Keratinocyte (primary cell): ENCODE results near the gene NCCRP1. TPM values are rescaled to one million over a fixed set of nuclear protein-coding genes. Genes with fewer than 3 reads are reported as not detected.
A peak's percentile ranks its signal among the peaks of the same experiment; 100 is the strongest.
"Not testable (repeated sequence)": the region's sequence is repeated elsewhere in the genome, so short reads cannot be mapped to it uniquely, and the experiment has no call there.

Source experiments
- DNase-seq: peaks from one replicate; pipeline ENCODE4 v3.0.0-alpha.2; 2011; ENCODE audit warnings: low read depth, missing footprints, low spot score
- FAIRE-seq: peaks from 2 replicates; lab custom pipeline; 2011; peaks lifted over from hg19 to GRCh38; lab: Jason Lieb, UNC
- H2AFZ ChIP-seq: 2 replicates; pipeline ENCODE4 v1.6.0; 2012; ENCODE audit warnings: low read length, control low read depth, inconsistent platforms; ENCODE audit not compliant: control insufficient read depth
- H3K27ac ChIP-seq: 2 replicates; pipeline ENCODE4 v1.5.1; 2011; ENCODE audit warnings: low read length; ENCODE audit not compliant: control insufficient read depth, insufficient read depth
- H3K27me3 ChIP-seq: 3 replicates; pipeline ENCODE4 v1.6.0; 2011; ENCODE audit warnings: low read length; ENCODE audit not compliant: control insufficient read depth, insufficient read depth; ENCODE audit errors: extremely low read depth
- H3K36me3 ChIP-seq, 2 experiments: 2 replicates in 1 of 2; 3 replicates in 1 of 2; pipeline ENCODE4 v1.5.1; 2011; ENCODE audit warnings: low read length in 2 of 2, mild to moderate bottlenecking in 1 of 2; ENCODE audit not compliant: control insufficient read depth in 2 of 2, insufficient read depth in 2 of 2; ENCODE audit errors: extremely low read depth in 1 of 2
- H3K4me1 ChIP-seq: 3 replicates; pipeline ENCODE4 v1.5.1; 2011; ENCODE audit warnings: low read length; ENCODE audit not compliant: control insufficient read depth, insufficient read depth; ENCODE audit errors: extremely low read depth
- H3K4me2 ChIP-seq: 3 replicates; pipeline ENCODE4 v1.6.0; 2011; ENCODE audit warnings: low read depth, low read length; ENCODE audit not compliant: control insufficient read depth, insufficient read depth; ENCODE audit errors: extremely low read depth
- H3K4me3 ChIP-seq, 3 experiments: fragments of 200-600 bp in 1 of 3; sonication (generic) in 1 of 3; 2 replicates in 2 of 3; 3 replicates in 1 of 3; pipeline ENCODE4 v1.5.1; 2011 to 2016; ENCODE audit warnings: low read length in 3 of 3, mild to moderate bottlenecking in 3 of 3, control low read depth in 2 of 3, inconsistent platforms in 1 of 3, low read depth in 1 of 3, mixed read lengths in 1 of 3, mixed run types in 1 of 3, moderate library complexity in 1 of 3; ENCODE audit not compliant: control insufficient read depth in 2 of 3, insufficient read depth in 2 of 3; ENCODE audit errors: extremely low read depth in 1 of 3
- H3K79me2 ChIP-seq: 2 replicates; pipeline ENCODE4 v1.6.0; 2012; ENCODE audit warnings: low read length; ENCODE audit not compliant: control insufficient read depth, insufficient read depth
- H3K9ac ChIP-seq: 3 replicates; pipeline ENCODE4 v1.6.0; 2011; ENCODE audit warnings: low read length; ENCODE audit not compliant: control insufficient read depth, insufficient read depth; ENCODE audit errors: extremely low read depth
- H3K9me1 ChIP-seq: 3 replicates; pipeline ENCODE4 v1.6.0; 2011; ENCODE audit warnings: low read length; ENCODE audit not compliant: control insufficient read depth, insufficient read depth; ENCODE audit errors: extremely low read depth
- H3K9me3 ChIP-seq: 2 replicates; pipeline ENCODE4 v1.5.1; 2012; ENCODE audit warnings: low read depth, low read length; ENCODE audit not compliant: control insufficient read depth
- H4K20me1 ChIP-seq: 3 replicates; pipeline ENCODE4 v1.6.0; 2011; ENCODE audit warnings: low read length; ENCODE audit not compliant: control insufficient read depth, insufficient read depth; ENCODE audit errors: extremely low read depth
- CTCF ChIP-seq, 3 experiments: IDR thresholded peaks in 1 of 3; conservative IDR thresholded peaks in 1 of 3; optimal IDR thresholded peaks in 1 of 3; 2 replicates in 2 of 3; 3 replicates in 1 of 3; pipeline versions ENCODE3 to v1.5.1; 2011; ENCODE audit warnings: low read length in 3 of 3, mild to moderate bottlenecking in 3 of 3, moderate library complexity in 2 of 3, control low read depth in 1 of 3, inconsistent platforms in 1 of 3; ENCODE audit not compliant: insufficient read depth in 2 of 3; ENCODE audit errors: extremely low read depth in 1 of 3
- EZH2 ChIP-seq: IDR thresholded peaks from one replicate; pipeline ENCODE4 v1.6.1; 2012; ENCODE audit warnings: inconsistent platforms, mild to moderate bottlenecking, low read length, moderate library complexity
- dilution Hi-C: fragments of 300-500 bp; cut with MboI; formaldehyde crosslinking; loops from one replicate; pipeline ENCODE4 v1.7.0; 2020; ENCODE audit warnings: low sequenced_read_pairs; ENCODE audit not compliant: extremely low pct_ligation_motif_present
- polyA plus RNA-seq, 5 experiments: library from polyadenylated mRNA; depleted of rRNA in 3 of 5; stranded (reverse) in 3 of 5; stranded (forward) in 1 of 5; unstranded in 1 of 5; fragments of >200 nt; gene quantifications; 1 replicate in 1 of 5; 2 replicates in 3 of 5; 3 replicates in 1 of 5; pipeline versions ENCODE4 v1.2.1 to v1.2.3, GENCODE V29; 2011 to 2012; ENCODE audit warnings: missing spikeins in 2 of 5, low read depth in 1 of 5, low replicate concordance in 1 of 5

NCCRP1 gene
- polyA plus RNA-seq, 1 donor (not counting 4 experiments of a cell fraction or from before 2014, with no cell fraction given) = 2.3 TPM

GRCh38 chr19:39240421-39240820 is 43.7 kb downstream of the NCCRP1 start:
- Histone ChIP-seq H3K9ac (no peak overlapping the region), H3K36me3 (no peaks in the 10 kb centered on the region), H4K20me1 (no peaks in the 10 kb centered on the region), H3K4me3 (no peak overlapping the region), H3K9me3 (no peaks in the 10 kb centered on the region), H3K27ac (no peak overlapping the region), H3K4me1 (no peaks in the 10 kb centered on the region), H3K9me1 (no peaks in the 10 kb centered on the region), H3K27me3 (peaks cover 5% of the 10 kb centered on the region), H2AFZ (no peak overlapping the region), H3K4me2 (no peak overlapping the region), H3K79me2 (no peaks in the 10 kb centered on the region)
- TF ChIP-seq EZH2 (no peak), CTCF (optimal IDR thresholded peaks at IDR 0.05 in 1 of 3, IDR thresholded peaks at IDR 0.05 in 1 of 3, conservative IDR thresholded peaks at IDR 0.05 in 1 of 3; ENCODE audit: extremely low read depth in 1 of 3, insufficient read depth in 2 of 3, low read length in 3 of 3) (no peak)
- no peak for DNase-seq
- no peak for FAIRE-seq
- dilution Hi-C loops = no loop called here

- H4K20me1 ChIP-seq, H3K36me3 ChIP-seq, H3K9me3 ChIP-seq, H3K4me1 ChIP-seq, H3K9ac ChIP-seq, H3K79me2 ChIP-seq, H3K9me1 ChIP-seq, dilution Hi-C loops, H3K4me3 ChIP-seq, H2AFZ ChIP-seq, H3K27ac ChIP-seq, FAIRE-seq, H3K4me2 ChIP-seq, DNase-seq: not testable (repeated sequence)
- H3K27me3 ChIP-seq = peaks cover 21% of the 10 kb centered on the region
Observed at GRCh38 chr19:39243741-39244140, 47.0 kb downstream of the NCCRP1 start.

- H3K4me2 ChIP-seq, dilution Hi-C loops, DNase-seq, H3K9ac ChIP-seq, H3K4me1 ChIP-seq, H4K20me1 ChIP-seq, H3K79me2 ChIP-seq, FAIRE-seq, H3K27ac ChIP-seq, H2AFZ ChIP-seq, H3K4me3 ChIP-seq, H3K36me3 ChIP-seq, H3K9me3 ChIP-seq, H3K9me1 ChIP-seq: not testable (repeated sequence)
- H3K27me3 ChIP-seq = peaks cover 24% of the 10 kb centered on the region
Observed at GRCh38 chr19:39244410-39245100, 47.8 kb downstream of the NCCRP1 start, which contains the start of gene IFNL3. Gene IFNL3, minus strand, starts transcription at chr19:39245006. Its CDS starts 39 bp downstream, at chr19:39244967.

GRCh38 chr19:39245166-39245565 is 48.4 kb downstream of the NCCRP1 start:
- H3K4me3 ChIP-seq, H3K4me2 ChIP-seq, H3K79me2 ChIP-seq, H3K36me3 ChIP-seq, H2AFZ ChIP-seq, dilution Hi-C loops, H3K9me3 ChIP-seq, H3K9me1 ChIP-seq, H3K9ac ChIP-seq, H4K20me1 ChIP-seq, H3K27ac ChIP-seq, DNase-seq, H3K4me1 ChIP-seq: not testable (repeated sequence)
- peaks cover 24% of the 10 kb centered on the region for H3K27me3 ChIP-seq
- peak; percentile 69 for FAIRE-seq
